GM19025 (cell line): ENCODE data around the gene SHCBP1L.

Source experiments
- ATAC-seq: cut with Tn5 transposase; IDR thresholded peaks from one replicate; pipeline ENCODE4 v1.9.1; 2021; ENCODE audit warnings: mild to moderate bottlenecking, low read depth, moderate library complexity; ENCODE audit not compliant: unreplicated experiment

The SHCBP1L gene

GRCh38 chr1:182952677-182953444 is at the start of gene SHCBP1L:
SHCBP1L (minus strand) TSS chr1:182953166; CDS start chr1:182953133, 33 bp downstream.
- no peak for ATAC-seq

DNA sequence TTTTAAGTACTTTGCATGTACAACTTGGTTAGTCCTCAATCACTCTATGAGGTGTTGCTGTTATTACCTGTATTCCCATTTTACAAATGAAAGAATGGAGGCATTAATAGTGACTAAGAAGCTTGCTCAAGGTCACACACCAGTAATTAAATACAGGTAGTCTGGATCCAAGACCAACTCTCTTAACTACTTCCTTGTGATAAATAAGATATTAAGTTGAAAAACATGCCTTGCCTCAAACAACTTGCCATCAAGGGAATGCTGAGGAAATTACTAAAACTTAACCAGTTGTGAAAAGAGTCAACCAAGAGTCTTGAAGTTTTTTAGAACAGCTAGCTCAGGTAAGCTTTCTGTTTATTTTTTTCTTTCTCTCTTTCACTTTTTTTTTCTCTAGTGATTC is 49.3 kb upstream of the SHCBP1L start:
- ATAC-seq: no peak

DNA sequence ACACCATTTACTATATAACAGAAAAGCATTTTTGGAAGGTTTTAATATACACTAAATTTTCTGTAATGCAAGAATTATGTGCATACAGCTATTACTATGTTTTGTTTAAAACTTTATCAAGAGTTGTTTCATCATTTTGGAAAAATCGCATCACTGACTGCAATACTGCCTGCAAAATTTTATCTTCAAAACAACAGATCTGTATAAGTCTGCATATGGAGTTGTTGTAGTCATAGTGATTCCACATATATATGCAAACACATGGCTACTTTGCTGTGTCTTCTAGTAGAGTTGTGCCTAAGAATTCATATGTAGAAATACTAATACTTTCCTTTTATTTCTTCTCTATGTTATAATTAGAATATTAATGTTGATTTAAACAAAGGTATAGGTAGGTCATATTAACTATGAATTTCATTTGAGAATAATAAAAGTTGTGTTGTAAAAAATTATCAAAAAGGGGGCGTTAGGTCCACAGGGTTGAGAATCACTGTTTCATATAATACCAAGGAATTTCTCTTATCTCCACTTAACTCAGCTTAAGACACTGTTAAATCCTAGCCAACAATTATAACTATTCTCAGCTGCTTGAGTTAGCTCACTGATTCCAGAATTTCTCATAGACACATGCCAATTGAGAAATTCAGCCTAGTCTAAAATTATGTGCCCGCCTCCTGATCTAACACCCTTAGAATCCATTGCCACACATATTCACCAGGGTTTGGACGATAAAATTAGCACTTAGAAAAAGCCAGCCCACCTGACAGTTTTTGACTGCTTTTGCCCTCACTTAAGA is 47.4 kb upstream of the SHCBP1L start:
- no peak for ATAC-seq

DNA sequence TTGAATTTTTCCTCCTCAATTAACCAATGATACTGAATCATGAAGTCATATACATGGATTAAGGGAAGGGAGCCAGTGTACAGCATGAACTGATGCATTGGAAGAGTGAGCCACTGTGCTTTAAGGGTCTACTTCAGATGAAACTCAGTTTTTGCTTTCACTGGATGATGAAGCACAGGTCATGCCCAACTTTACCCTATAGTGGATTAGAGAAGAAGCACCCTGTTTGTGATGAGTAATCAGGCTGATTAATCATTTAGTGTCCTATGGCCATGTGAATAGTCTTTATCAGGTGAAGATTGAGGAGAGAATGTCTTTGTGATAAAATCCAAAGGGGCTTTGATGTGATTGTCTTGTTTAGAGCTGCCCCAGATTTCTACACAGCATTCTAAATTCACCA is 45.5 kb upstream of the SHCBP1L start:
- ATAC-seq: no peak

DNA sequence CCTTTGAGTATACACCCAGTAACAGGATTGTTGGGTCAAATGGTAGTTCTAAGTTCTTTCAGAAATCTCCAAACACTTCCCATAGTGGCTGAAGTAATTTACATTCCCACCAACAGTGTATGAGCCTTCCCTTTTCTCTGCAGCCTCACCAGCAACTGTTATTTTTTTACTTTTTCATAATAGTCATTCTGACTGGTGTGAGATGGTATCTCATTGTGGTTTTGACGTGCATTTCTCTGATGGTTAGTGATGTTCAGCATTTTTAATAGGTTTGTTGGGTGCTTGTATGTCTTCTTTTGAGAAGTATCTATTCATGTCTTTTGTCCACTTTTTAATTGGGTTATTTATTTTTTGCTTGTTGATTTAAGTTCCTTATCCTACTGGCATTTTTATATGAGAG is 43.9 kb upstream of the SHCBP1L start:
- no peak for ATAC-seq

- ATAC-seq: no peak
Observed at GRCh38 chr1:182995894-182996293, 42.9 kb upstream of the SHCBP1L start.

DNA sequence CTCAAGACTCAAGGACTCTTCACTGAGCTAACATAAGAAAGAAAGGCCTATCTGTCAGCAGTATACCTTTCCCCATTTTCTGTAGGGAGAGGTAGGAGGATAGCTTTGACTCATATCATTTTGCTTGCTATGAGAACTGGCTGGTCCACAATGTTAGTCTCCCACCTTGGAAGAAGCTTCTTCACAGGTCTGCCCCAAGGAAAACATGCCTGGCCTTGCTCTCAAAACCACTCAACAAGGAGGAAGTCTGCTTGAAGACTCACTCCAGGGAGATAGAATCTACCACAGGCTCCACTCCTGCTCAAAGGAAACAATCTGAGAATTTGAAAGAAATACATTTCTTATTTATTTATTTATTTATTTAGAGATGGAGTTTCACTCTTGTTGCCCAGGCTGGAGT is 40.8 kb upstream of the SHCBP1L start:
- ATAC-seq: no peak

GRCh38 chr1:182990413-182991144 is 37.6 kb upstream of the SHCBP1L start:
- no peak for ATAC-seq

GRCh38 chr1:182985876-182986275 is 32.9 kb upstream of the SHCBP1L start:
- no peak for ATAC-seq

- no peak for ATAC-seq
Observed at GRCh38 chr1:182984621-182985020, 31.7 kb upstream of the SHCBP1L start.

GRCh38 chr1:182984138-182984537 is 31.2 kb upstream of the SHCBP1L start:
- no peak for ATAC-seq

DNA sequence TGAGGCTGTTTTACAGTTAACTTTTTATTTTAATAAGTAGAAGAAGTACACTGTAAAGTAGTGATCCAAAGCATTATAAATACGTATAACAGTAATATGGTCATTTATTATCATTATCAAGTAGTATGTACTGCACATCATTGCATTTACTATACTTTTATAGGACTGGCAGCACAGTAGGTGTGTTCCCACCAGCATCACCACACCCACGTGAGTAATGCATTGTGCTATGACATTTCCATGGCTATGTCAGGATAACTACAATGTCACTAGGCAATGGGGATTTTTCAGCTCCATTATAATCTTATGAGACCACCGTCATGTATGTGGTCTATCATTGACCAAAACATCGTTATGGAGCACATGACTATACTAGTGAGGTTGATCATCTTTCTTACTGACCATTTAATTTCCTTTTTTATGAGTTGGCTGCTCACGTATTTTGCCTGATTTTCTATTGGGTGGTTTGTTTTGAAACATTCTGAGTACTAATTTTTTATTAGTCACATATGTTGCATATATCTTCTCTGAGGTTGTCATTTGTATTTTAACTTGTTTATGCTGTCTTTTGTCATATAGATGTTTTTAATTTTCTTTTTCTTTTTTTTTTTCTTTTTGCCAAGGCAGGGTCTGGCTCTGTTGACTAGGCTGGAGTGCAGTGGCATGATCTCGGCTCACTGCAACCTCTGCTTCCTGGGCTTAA is 25.3 kb upstream of the SHCBP1L start:
- no peak for ATAC-seq

- ATAC-seq: no peak
Observed at GRCh38 chr1:182977480-182977879, 24.5 kb upstream of the SHCBP1L start.

- ATAC-seq: no peak
Observed at GRCh38 chr1:182974506-182975191, 21.7 kb upstream of the SHCBP1L start.

DNA sequence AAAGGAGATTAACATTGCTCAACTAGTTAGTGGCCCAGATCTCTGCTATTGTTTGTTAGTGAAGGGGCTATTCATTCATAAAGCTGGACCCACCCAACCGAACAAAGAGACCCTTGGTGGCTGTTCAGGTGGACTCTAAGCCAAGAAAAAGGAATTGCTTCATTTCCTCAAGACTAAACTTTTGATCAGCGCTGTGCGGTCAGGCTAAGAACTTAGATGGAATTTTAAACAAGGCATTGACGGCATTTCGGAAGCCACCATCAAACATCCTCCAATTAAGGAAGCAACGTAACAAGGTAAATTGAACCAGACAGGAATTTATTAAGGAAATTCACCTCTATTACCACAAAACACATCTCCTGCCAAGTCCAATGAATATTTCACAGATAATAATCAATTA is 19.9 kb upstream of the SHCBP1L start:
- no peak for ATAC-seq

- no peak for ATAC-seq
Observed at GRCh38 chr1:182972231-182972630, 19.3 kb upstream of the SHCBP1L start.

DNA sequence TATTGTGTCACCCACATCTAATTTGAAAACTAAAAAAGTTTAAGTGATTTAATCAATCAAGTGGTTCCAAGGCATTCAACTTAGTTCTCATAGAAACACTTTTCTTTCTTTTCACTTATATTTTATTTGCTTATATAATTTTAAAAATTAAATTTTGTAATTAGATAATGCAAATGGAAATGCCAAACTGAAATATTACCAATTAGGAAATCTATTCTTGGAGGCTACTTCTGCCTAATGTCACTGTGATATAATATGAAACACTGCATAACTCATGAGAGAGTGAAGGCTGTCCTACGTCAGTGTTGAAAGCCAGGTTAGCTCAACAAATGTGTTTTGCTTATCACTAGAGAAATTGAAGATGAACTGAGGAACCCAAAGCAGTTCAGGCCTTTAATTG is 18.3 kb upstream of the SHCBP1L start:
- ATAC-seq: no peak

- no peak for ATAC-seq
Observed at GRCh38 chr1:182968836-182969734, 16.1 kb upstream of the SHCBP1L start.

DNA sequence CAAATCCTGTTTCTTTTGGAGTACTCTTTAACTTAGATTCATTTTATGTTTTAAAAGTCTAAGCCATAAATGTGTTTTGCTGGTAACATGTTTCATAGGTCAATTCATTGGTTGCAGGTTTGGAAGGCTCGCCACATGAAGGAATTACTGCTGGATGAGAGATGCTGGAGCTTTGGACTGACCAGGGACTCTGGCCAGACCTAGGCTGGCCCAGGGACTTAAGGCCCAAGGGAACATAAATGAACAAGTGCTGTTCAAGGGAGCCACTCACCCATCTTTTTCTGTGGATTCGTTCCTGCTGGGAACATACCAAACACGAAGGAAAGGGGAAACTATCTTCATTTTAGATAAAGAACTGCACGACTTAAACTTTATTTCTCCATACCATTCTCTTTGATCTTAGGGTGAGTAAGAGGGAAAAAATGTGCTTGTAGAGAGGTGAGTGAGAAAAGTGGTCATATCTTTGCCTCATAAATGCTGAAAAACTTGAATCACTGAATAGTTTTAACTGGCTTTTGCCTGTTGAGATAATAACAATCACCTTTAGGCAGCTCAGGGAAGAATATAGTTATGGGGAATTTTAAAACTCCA is 15.3 kb upstream of the SHCBP1L start:
- no peak for ATAC-seq
